H9 (cell line): ENCODE results near the gene EBPL. TPM values are rescaled to one million over a fixed set of nuclear protein-coding genes. Genes with fewer than 3 reads are reported as not detected.

Experiments
- DNase-seq: peaks from one replicate; pipeline ENCODE4 v3.0.0-alpha.2; 2017
- H2AFZ ChIP-seq: one replicate; pipeline ENCODE4 v1.6.1; 2013; ENCODE audit warnings: mild to moderate bottlenecking, low read length, control low read depth, moderate library complexity
- H2AK5ac ChIP-seq: 2 replicates; pipeline ENCODE4 v1.6.1; 2013; ENCODE audit warnings: low read length, control low read depth, mixed read lengths; ENCODE audit not compliant: insufficient read length
- H2BK120ac ChIP-seq: one replicate; pipeline ENCODE4 v1.6.1; 2013; ENCODE audit warnings: low read depth, mild to moderate bottlenecking, low read length, control low read depth, inconsistent platforms; ENCODE audit not compliant: poor library complexity, severe bottlenecking
- H2BK12ac ChIP-seq: 2 replicates; pipeline ENCODE4 v1.6.1; 2013; ENCODE audit warnings: low read length, control low read depth, mixed read lengths, low read depth; ENCODE audit not compliant: insufficient read length
- H2BK15ac ChIP-seq: 2 replicates; pipeline ENCODE4 v1.6.1; 2013; ENCODE audit warnings: low read depth, low read length, control low read depth
- H2BK20ac ChIP-seq: one replicate; pipeline ENCODE4 v1.6.1; 2013; ENCODE audit warnings: low read depth, mild to moderate bottlenecking, low read length, control low read depth, inconsistent platforms; ENCODE audit not compliant: poor library complexity, severe bottlenecking
- H2BK5ac ChIP-seq: 2 replicates; pipeline ENCODE4 v1.6.1; 2013; ENCODE audit warnings: low read length, control low read depth, mixed read lengths; ENCODE audit not compliant: insufficient read length
- H3K14ac ChIP-seq: 2 replicates; pipeline ENCODE4 v1.6.1; 2013; ENCODE audit warnings: low read length, control low read depth; ENCODE audit not compliant: insufficient read depth
- H3K18ac ChIP-seq: 2 replicates; pipeline ENCODE4 v1.6.1; 2013; ENCODE audit warnings: low read depth, mild to moderate bottlenecking, mixed read lengths, low read length, control low read depth; ENCODE audit not compliant: insufficient read length
- H3K23ac ChIP-seq: 2 replicates; pipeline ENCODE4 v1.6.1; 2013; ENCODE audit warnings: low read length, control low read depth, mixed read lengths, low read depth; ENCODE audit not compliant: insufficient read length
- H3K23me2 ChIP-seq: 2 replicates; pipeline ENCODE4 v1.6.1; 2013; ENCODE audit warnings: low read depth, mild to moderate bottlenecking, mixed read lengths, low read length, control low read depth; ENCODE audit not compliant: insufficient read length, poor library complexity, severe bottlenecking
- H3K27ac ChIP-seq: 2 replicates; pipeline ENCODE4 v1.5.1; 2013; ENCODE audit warnings: low read length, control low read depth, mixed read lengths, low read depth; ENCODE audit not compliant: insufficient read length
- H3K27me3 ChIP-seq: 2 replicates; pipeline ENCODE4 v1.6.1; 2013; ENCODE audit warnings: low read length, control low read depth, inconsistent platforms; ENCODE audit not compliant: insufficient read depth
- H3K4ac ChIP-seq: 2 replicates; pipeline ENCODE4 v1.6.1; 2013; ENCODE audit warnings: low read depth, mild to moderate bottlenecking, control low read depth, inconsistent platforms, low read length, moderate library complexity
- H3K4me1 ChIP-seq: 2 replicates; pipeline ENCODE4 v1.6.1; 2013; ENCODE audit warnings: low read length, control low read depth, inconsistent platforms; ENCODE audit not compliant: insufficient read depth
- H3K4me2 ChIP-seq: 2 replicates; pipeline ENCODE4 v1.6.1; 2013; ENCODE audit warnings: low read length, control low read depth, mixed read lengths; ENCODE audit not compliant: insufficient read length, insufficient read depth
- H3K56ac ChIP-seq: 2 replicates; pipeline ENCODE4 v1.6.1; 2013; ENCODE audit warnings: low read depth, mild to moderate bottlenecking, mixed read lengths, low read length, control low read depth; ENCODE audit not compliant: insufficient read length
- H3K79me1 ChIP-seq: 2 replicates; pipeline ENCODE4 v1.6.1; 2013; ENCODE audit warnings: low read depth, mild to moderate bottlenecking, moderate library complexity, low read length, control low read depth, inconsistent platforms; ENCODE audit not compliant: insufficient read depth, poor library complexity, severe bottlenecking
- H3K79me2 ChIP-seq: 2 replicates; pipeline ENCODE4 v1.6.1; 2013; ENCODE audit warnings: low read length, control low read depth, inconsistent platforms; ENCODE audit not compliant: insufficient read depth
- H3K9ac ChIP-seq: 2 replicates; pipeline ENCODE4 v1.6.1; 2013; ENCODE audit warnings: low read length, control low read depth, mixed read lengths; ENCODE audit not compliant: insufficient read length; ENCODE audit errors: extremely low read depth
- H3K9me3 ChIP-seq: one replicate; pipeline ENCODE4 v1.6.1; 2013; ENCODE audit warnings: low read depth, low read length, inconsistent platforms; ENCODE audit not compliant: control insufficient read depth
- H3T11ph ChIP-seq: one replicate; pipeline ENCODE4 v1.6.1; 2013; ENCODE audit warnings: mild to moderate bottlenecking, low read length, control low read depth, inconsistent platforms
- H4K20me1 ChIP-seq: one replicate; pipeline ENCODE4 v1.6.1; 2013; ENCODE audit not compliant: control insufficient read depth, insufficient read length, insufficient read depth
- H4K5ac ChIP-seq: 2 replicates; pipeline ENCODE4 v1.6.1; 2013; ENCODE audit warnings: low read depth, mild to moderate bottlenecking, mixed read lengths, low read length, control low read depth; ENCODE audit not compliant: insufficient read length
- H4K8ac ChIP-seq: replicated peaks from 2 replicates; pipeline ENCODE4 v1.6.1; 2013; ENCODE audit warnings: low read length, control low read depth, mixed read lengths, low read depth; ENCODE audit not compliant: insufficient read length
- H4K91ac ChIP-seq: 2 replicates; pipeline ENCODE4 v1.6.1; 2013; ENCODE audit warnings: low read depth, mild to moderate bottlenecking, moderate library complexity, mixed read lengths, low read length, control low read depth; ENCODE audit not compliant: insufficient read length
- H3K27ac Mint-ChIP-seq, 3 experiments: 2 replicates in 2 of 3; 3 replicates in 1 of 3; pipeline ENCODE4 v1.8.0; 2020 to 2021; ENCODE audit warnings: mixed read lengths in 3 of 3, mild to moderate bottlenecking in 1 of 3, moderate library complexity in 1 of 3
- H3K27me3 Mint-ChIP-seq: 2 replicates; pipeline ENCODE4 v1.8.0; 2021; ENCODE audit warnings: low read depth, mild to moderate bottlenecking, moderate library complexity, mixed read lengths
- H3K36me3 Mint-ChIP-seq, 3 experiments: 2 replicates in 2 of 3; 3 replicates in 1 of 3; pipeline ENCODE4 v1.8.0; 2020 to 2021; ENCODE audit warnings: low read depth in 3 of 3, mixed read lengths in 3 of 3; ENCODE audit not compliant: insufficient read depth in 1 of 3
- H3K4me1 Mint-ChIP-seq, 2 experiments: 2 replicates each; pipeline ENCODE4 v1.8.0; 2020; ENCODE audit warnings: mixed read lengths in 2 of 2
- H3K4me3 Mint-ChIP-seq, 2 experiments: 2 replicates in 1 of 2; 3 replicates in 1 of 2; pipeline ENCODE4 v1.8.0; 2020 to 2021; ENCODE audit warnings: mild to moderate bottlenecking in 2 of 2, mixed read lengths in 2 of 2, moderate library complexity in 1 of 2
- H3K9me3 Mint-ChIP-seq, 2 experiments: 2 replicates in 1 of 2; 3 replicates in 1 of 2; pipeline ENCODE4 v1.8.0; 2020; ENCODE audit warnings: mild to moderate bottlenecking in 2 of 2, mixed read lengths in 2 of 2, moderate library complexity in 1 of 2
- CTCF ChIP-seq: fragments of 200-600 bp; sonication (generic); conservative IDR thresholded peaks from 3 replicates; pipeline ENCODE4 v1.8.0; 2021; ENCODE audit warnings: antibody characterized with exemption, mild to moderate bottlenecking
- total RNA-seq: library from RNA; stranded (reverse); gene quantifications from 2 replicates; pipeline ENCODE4 v1.2.1, GENCODE V29; 2021

The EBPL gene
- total RNA-seq, 1 experiment from 2014 or later, result 65.9 TPM

- Histone ChIP-seq H3K79me1 (no peaks in the 10 kb centered on the region), H3K4me2 (no peak overlapping the region), H3K4me1 (peaks cover 3% of the 10 kb centered on the region; the same call in 1 of the 2 replicates), H2BK20ac (no peak overlapping the region), H3K23ac (no peak overlapping the region), H3K79me2 (no peaks in the 10 kb centered on the region), H3K9me3 (no peaks in the 10 kb centered on the region), H3K14ac (no peak overlapping the region), H3K9ac (no peak overlapping the region), H3K23me2 (no peaks in the 10 kb centered on the region), H3K27ac (no peak overlapping the region), H3K18ac (no peak overlapping the region), H3T11ph (no peak overlapping the region), H2BK12ac (no peak overlapping the region), H4K20me1 (no peaks in the 10 kb centered on the region), H2AFZ (no peak overlapping the region), H2BK5ac (no peak overlapping the region), H2BK15ac (no peak overlapping the region), H4K8ac (no peak overlapping the region), H4K91ac (no peak overlapping the region), H2BK120ac (no peak overlapping the region), H3K56ac (no peak overlapping the region), H3K27me3 (no peaks in the 10 kb centered on the region), H2AK5ac (no peak overlapping the region), H3K4ac (no peak overlapping the region), H4K5ac (no peak overlapping the region)
- Mint-ChIP-seq H3K4me1 (peaks cover 6 to 24% of the 10 kb centered on the region in 2 experiments), H3K36me3 (peaks cover 27 to 55% (median 46%) of the 10 kb centered on the region in 3 experiments; a peak in 6 of 7 replicates), H3K27me3 (no peaks in the 10 kb centered on the region), H3K4me3 (no peak overlapping the region), H3K9me3 (no peaks in the 10 kb centered on the region), H3K27ac (no peak overlapping the region; a peak in 1 of 7 replicates)
- no peak for TF ChIP-seq CTCF
- DNase-seq, result no peak
Observed at GRCh38 chr13:49701491-49701890, 10.2 kb upstream of the EBPL start.
